DMS114 treated with DMSO at 0.1 percent for 48 hours (cell line): ENCODE data around the gene SLC25A18.
"Not testable (repeated sequence)": the region's sequence is repeated elsewhere in the genome, so short reads cannot be mapped to it uniquely, and the experiment has no call there.

Experiments used
- DNase-seq: peaks from one replicate; lab custom pipeline; 2025; ENCODE audit not compliant: unreplicated experiment; lab: John Stamatoyannopoulos, UW

Gene SLC25A18

DNA sequence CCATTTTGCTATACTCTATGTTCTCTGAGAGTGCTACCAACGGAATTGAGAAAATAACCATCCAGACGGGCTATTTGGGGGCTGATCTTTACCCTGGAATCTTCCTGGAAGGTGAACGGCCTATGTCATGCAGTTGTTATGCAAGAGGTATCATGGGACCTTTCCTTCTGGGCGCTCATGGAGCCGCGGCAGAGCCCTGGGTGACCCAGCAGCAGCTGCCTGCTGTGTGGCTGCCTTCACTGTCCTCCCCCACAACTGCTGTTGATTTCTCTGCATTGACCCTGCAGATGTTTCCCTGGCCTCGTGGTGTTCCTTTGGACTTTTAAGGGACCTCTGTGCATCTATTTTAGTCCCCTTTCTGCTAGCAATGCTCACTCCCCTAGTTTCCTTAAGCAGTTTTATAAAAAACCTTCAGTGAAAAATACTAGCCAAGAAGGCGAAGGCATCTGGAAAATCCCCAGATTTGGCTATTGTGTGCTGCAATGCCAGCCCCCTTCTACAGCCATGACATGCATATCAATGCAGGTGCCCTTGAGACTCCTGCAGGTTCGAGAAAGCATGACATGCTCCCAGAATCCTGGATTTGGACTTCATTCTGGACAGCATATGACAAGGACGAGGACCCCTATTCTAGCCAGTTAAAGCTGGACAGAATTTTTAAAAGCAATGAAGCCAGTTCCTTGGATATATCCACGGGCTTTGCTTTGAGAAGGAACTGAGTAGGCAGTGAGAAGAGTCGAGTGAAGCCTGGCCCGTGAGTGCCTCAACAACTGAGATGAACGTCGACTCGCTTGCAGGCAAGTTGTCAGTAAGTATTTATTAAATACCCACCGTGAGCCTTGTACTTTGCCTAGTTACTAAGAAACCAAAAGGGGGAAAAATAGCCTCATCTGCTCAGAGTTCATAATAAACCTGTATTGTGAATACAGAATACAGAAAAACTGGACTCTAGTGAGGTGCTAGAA lies at the start of gene SLC25A18:
Gene SLC25A18 (plus strand): TSS at position 593 of the 965 bp plus-strand sequence. CDS start 16,447 bp downstream, outside the sequence.
- DNase-seq, result no peak

- DNase-seq, result no peak
Measured at GRCh38 chr22:17513612-17514011, 49.7 kb upstream of the SLC25A18 start.

DNA sequence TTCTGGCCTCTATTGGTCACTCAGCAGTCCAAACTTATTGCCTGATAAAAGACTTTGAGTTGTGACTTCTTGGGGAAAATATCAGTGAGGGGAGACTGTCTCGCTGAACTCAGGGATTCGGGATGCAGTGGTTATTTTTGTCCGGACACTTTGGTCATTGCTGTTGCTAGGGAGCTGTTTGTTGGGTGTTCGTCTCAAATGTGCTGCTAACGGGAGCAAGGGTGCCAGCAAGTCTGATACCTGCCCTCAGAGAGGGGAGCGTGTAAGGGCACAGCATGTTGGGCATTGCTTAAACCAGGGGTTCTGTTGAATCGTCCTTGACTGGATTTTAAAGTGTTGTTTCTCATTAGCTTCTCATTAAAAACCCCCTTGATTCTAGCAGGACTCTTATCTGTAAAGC lies 49.2 kb upstream of the SLC25A18 start:
- no peak for DNase-seq

DNA sequence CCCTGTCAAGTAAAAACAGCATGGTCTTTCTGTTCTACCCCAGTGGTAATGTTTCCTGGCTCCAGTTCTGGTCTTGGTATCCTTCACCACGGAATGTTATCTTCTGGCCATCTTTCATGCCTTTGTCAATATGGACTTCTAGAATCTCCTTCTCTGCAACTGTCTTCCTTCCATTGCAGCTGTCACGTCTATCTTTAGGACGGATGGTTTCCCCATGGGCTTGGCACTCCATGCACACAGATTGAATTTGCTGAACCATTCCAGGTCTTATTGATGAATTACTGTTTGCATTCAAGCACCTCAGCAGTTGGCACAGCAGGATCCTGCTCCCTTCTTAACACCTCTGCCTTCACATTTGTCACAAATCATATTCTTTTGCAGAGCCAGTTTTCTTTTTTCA lies 44.9 kb upstream of the SLC25A18 start:
- no peak for DNase-seq

DNA sequence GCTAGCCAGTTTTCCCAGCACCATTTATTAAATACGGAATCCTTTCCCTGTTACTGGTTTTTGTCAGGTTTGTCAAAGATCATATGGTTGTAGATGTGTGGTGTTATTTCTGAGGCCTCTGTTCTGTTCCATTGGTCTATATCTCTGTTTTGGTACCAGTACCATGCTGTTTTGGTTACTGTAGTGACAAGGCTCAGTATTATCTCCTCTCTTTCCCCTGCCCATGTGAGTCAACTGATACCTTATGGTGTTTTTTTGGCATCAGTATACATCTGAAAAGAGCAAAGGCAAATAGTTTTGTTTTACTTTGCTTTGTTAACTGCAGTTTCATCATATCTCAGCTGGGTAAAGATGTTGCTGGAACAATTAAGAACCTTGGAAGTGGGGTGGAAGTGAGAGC lies 41.3 kb upstream of the SLC25A18 start:
- DNase-seq, result not testable (repeated sequence)

DNA sequence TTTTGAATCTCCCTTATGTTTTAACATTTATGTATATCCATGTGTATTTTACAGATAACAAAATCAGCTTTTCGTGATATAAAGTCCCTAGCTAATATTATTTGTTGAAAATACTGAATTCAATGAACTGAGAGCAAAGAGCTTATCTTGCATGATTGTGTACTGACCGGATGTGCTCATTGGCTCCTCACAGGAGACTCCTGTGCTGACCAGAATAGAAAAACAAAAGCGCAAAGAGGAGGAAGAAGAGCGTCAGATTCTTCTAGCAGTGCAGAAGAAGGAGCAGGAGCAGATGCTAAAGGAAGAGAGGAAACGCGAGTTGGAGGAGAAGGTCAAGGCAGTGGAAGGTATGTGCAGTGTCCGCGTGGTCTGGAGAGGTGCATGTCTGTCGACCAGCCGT lies 39.4 kb upstream of the SLC25A18 start:
- DNase-seq, result no peak

- DNase-seq, result no peak
Measured at GRCh38 chr22:17536269-17536668, 27.0 kb upstream of the SLC25A18 start.

GRCh38 chr22:17537155-17537554 lies 26.1 kb upstream of the SLC25A18 start:
- DNase-seq, result no peak

GRCh38 chr22:17540481-17540880 lies 22.8 kb upstream of the SLC25A18 start:
- no peak for DNase-seq

DNA sequence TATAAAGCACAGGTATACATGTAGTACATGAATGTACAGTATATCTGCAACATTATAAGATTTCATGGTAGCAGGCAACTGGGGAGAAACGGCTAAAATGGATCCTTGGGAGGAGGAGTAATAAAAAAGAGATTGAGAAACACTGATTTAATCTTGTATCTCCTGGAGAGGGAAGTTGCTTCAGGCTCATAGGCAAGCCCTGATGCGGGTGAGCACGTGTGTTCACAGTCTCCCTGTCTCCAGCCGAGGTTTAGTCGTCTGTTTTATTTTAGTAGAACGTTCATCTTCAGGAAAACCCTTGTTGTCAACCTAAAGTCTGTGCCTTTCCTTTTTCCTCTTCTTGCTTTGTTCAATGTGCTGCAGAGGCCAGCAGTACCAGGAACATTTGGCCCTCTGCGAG lies 21.8 kb upstream of the SLC25A18 start:
- DNase-seq, result no peak

GRCh38 chr22:17542452-17542851 lies 20.8 kb upstream of the SLC25A18 start:
- no peak for DNase-seq

- no peak for DNase-seq
Measured at GRCh38 chr22:17548010-17548755, 15.1 kb upstream of the SLC25A18 start.

- DNase-seq, result no peak
Measured at GRCh38 chr22:17548756-17549035, 14.6 kb upstream of the SLC25A18 start.

- no peak for DNase-seq
Measured at GRCh38 chr22:17549183-17549582, 14.1 kb upstream of the SLC25A18 start.

- DNase-seq, result no peak
Measured at GRCh38 chr22:17549655-17550054, 13.6 kb upstream of the SLC25A18 start.

DNA sequence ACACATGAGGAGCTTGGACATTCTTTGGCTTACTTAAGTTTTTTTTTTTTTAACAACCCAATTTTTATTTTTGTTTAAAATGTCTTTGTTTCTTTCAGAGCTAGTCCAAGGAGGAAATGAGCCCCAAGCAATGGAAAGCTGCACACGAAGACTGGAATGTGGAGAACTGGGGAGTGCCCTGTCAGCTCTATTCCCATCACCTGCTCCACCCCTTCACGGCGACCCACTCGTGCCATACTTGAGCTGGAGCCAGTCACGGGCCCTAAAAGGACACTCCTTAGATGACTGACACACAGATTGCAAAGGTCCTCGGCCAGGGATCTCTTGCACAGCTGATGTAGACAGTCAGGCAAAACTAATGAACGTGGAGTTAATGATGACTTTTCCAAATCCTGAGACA lies 10.6 kb upstream of the SLC25A18 start:
- no peak for DNase-seq

DNA sequence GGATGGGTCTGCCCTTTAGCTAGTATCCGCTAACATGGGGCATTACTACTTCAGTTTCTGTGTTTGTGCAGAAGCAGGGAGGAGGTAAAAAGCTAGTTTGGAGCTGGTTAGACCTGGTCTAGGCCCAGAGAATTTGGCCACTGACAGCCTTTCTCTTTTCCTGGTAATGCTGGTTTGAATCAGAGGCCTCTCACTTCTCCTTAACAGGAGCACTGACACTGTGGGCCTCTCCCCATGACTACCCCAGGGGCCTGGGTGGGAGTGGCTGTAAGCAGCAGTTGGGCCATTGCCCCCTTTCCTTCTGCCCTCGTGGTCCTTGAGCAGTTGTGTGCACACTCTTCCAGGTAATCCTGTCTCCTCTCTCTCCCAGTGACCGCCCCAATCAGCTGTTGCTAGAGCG lies 8.5 kb upstream of the SLC25A18 start:
- DNase-seq, result no peak

DNA sequence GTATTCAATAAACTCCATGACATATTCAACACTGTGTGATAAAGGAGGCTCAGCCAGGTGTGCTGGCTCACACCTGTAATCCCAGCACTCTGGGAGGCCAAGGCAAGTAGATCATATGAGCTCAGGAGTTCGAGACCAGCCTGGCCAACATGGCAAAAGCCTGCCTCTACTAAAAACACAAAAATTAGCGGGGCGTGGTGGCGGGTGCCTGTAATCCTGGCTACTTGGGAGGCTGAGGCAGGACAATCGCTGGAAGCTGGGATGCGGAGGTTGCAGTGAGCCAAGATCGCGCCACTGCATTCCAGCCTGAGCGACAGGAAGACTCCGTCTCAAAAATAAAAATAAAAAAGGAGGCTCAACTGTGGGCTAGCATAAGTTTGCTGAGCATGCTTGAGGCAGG lies 4.1 kb upstream of the SLC25A18 start:
- DNase-seq, result no peak

DNA sequence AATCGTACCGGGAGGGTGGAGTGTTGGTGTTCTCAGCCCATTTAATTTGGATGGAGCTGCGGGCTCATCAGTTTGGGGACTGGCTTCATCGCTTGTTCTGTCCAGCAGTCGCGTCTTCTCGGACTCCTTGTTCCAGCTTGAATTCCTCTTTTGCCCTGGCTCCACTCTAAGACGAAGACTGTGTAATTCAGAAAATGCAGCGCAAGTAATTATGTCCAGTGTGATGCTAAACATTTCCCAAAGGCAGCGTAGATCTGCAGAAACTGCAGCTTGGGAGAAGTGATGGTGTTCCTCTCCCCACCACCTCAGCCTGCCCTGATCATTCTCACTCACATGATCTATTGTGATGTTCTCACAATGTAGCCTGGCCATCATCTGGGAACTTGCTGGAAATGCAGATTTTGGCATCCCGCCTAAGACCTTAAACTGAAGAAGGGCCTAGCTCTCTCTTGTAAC lies 666 bp downstream of the SLC25A18 start:
- DNase-seq, result no peak

DNA sequence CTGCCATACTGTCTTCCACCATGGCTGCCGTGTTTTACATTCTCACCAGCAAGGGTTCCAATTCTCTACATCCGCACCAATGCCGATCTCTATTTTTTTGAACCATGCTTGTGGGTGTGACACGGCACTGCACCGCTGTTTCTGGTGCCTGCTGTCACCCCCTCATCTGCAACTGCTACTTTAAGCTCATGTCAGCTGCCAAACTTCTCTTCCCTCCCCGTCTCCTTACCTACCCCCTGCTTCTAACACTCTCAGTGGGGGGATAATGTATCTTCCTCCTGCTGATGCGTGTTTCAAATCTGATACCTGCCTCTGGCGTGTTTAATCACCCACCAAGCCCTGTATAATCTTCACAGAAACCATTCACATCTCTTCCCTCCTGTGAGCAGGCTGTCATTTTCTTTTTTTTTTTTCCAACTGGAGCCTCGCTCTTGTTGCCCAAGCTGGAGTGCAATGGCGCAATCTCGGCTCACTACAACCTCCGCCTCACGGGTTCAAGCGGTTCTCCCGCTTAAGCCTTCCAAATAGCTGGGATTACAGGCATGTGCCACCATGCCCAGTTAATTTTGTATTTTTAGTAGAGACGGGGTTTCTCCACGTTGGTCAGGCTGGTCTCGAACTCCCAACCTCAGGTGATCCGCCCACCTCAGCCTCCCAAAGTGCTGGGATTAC lies 2.9 kb downstream of the SLC25A18 start:
- DNase-seq, result not testable (repeated sequence)

DNA sequence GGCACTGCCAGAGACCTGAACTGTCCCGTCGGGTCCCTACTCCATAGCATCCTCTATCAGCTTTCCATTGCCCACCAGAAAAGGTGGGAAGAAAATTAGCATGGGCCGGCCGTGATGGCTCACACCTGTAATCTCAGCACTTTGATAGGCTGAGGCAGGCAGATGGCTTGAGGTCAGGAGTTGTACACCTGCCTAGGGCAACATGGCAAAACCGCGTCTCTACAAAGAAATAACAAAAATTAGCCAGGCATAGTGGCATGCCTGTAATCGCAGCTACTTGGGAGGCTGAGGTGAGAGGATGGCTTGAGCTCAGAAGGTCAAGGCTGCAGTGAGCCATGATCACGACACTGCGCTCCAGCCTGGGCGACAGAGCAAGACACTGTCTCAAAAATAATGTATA lies 3.5 kb downstream of the SLC25A18 start:
- no peak for DNase-seq
